HG03354 (cell line): ENCODE data around the gene NELFE.
"Not testable (repeated sequence)": the region's sequence is repeated elsewhere in the genome, so short reads cannot be mapped to it uniquely, and the experiment has no call there.

Experiments
- ATAC-seq: cut with Tn5 transposase; IDR thresholded peaks from one replicate; pipeline ENCODE4 v1.9.1; 2021; ENCODE audit warnings: mild to moderate bottlenecking; ENCODE audit not compliant: unreplicated experiment, poor library complexity, severe bottlenecking

The NELFE gene

GRCh38 chr6:31977816-31978431 is 19.2 kb upstream of the NELFE start:
- ATAC-seq: no peak

- ATAC-seq: not testable (repeated sequence)
Observed at GRCh38 chr6:31976065-31976464, 17.3 kb upstream of the NELFE start.

GRCh38 chr6:31972709-31973350 is 14.1 kb upstream of the NELFE start:
- ATAC-seq: no peak

- ATAC-seq: peak; percentile 87
Observed at GRCh38 chr6:31971993-31972708, 13.4 kb upstream of the NELFE start, which contains the start of gene DXO. DXO (minus strand) TSS chr6:31972138; CDS start chr6:31971675, 463 bp downstream.

GRCh38 chr6:31971279-31971992 is 12.7 kb upstream of the NELFE start:
- ATAC-seq: no peak

GRCh38 chr6:31970604-31971271 is 12.0 kb upstream of the NELFE start:
- ATAC-seq: no peak

- no peak for ATAC-seq
Observed at GRCh38 chr6:31969712-31970603, 11.2 kb upstream of the NELFE start.

- ATAC-seq: no peak
Observed at GRCh38 chr6:31968791-31969711, 10.3 kb upstream of the NELFE start.

GRCh38 chr6:31968326-31968725 is 9.6 kb upstream of the NELFE start:
- no peak for ATAC-seq

GRCh38 chr6:31967926-31968320 is 9.2 kb upstream of the NELFE start:
- ATAC-seq: no peak

- no peak for ATAC-seq
Observed at GRCh38 chr6:31966997-31967925, 8.5 kb upstream of the NELFE start.

- no peak for ATAC-seq
Observed at GRCh38 chr6:31966506-31966905, 7.7 kb upstream of the NELFE start.

GRCh38 chr6:31965700-31966099 is 6.9 kb upstream of the NELFE start:
- no peak for ATAC-seq

- ATAC-seq: no peak
Observed at GRCh38 chr6:31963921-31964320, 5.2 kb upstream of the NELFE start.

- no peak for ATAC-seq
Observed at GRCh38 chr6:31961616-31962015, 2.8 kb upstream of the NELFE start.

- ATAC-seq: peak; percentile 11
Observed at GRCh38 chr6:31958412-31958740, 395 bp downstream of the NELFE start.

- no peak for ATAC-seq
Observed at GRCh38 chr6:31956796-31957195, 2.0 kb downstream of the NELFE start.
